Esophagus squamous epithelium (tissue), 5 donors: ENCODE measurements around the gene MAPKAPK3. TPM values are rescaled to one million over a fixed set of nuclear protein-coding genes. Genes with fewer than 3 reads are reported as not detected.

Experiments
- DNase-seq: peaks from one replicate; lab custom pipeline; 2025; lab: John Stamatoyannopoulos, UW
- H3K27ac ChIP-seq, 4 donors: fragments of 200-600 bp; sonication (generic); one replicate each; pipeline ENCODE4 v1.5.1; 2016 to 2019; ENCODE audit warnings: mild to moderate bottlenecking in 1 of 4
- H3K27me3 ChIP-seq, 4 donors: fragments of 200-600 bp; sonication (generic); 1 replicate in 3 of 4; 2 replicates in 1 of 4; pipeline versions ENCODE4 v1.5.1 to v1.6.0; 2017 to 2021; ENCODE audit warnings: antibody characterized with exemption in 1 of 4
- H3K36me3 ChIP-seq, 3 donors: fragments of 200-600 bp; sonication (generic); one replicate each; pipeline ENCODE4 v1.5.1; 2016 to 2019
- H3K4me1 ChIP-seq, 3 donors: fragments of 200-600 bp; sonication (generic); one replicate each; pipeline ENCODE4 v1.5.1; 2017 to 2019
- H3K4me3 ChIP-seq, 4 donors: fragments of 200-600 bp; sonication (generic); 1 replicate in 3 of 4; 2 replicates in 1 of 4; pipeline ENCODE4 v1.5.1; 2016 to 2019; ENCODE audit warnings: mild to moderate bottlenecking in 2 of 4, moderate library complexity in 1 of 4
- H3K9me3 ChIP-seq, 3 donors: fragments of 200-600 bp; sonication (generic); one replicate each; pipeline ENCODE4 v1.5.1; 2016 to 2019
- POLR2A ChIP-seq, 4 donors: fragments of 450-650 bp; IDR thresholded peaks; one replicate each; pipeline ENCODE4 v1.6.1; 2017; ENCODE audit warnings: antibody characterized with exemption in 4 of 4, mild to moderate bottlenecking in 4 of 4, moderate library complexity in 3 of 4
- WGBS, 2 donors: methylation state at CpG; one replicate each; pipeline ENCODE4 v1.1.5; 2018; 5-methylcytosine and 5-hydroxymethylcytosine counted together
- intact Hi-C: fragments of 100-400 bp; cut with DNase I; formaldehyde crosslinking; loops from one replicate; pipeline ENCODE4 v1.15.0; 2022
- total RNA-seq, 4 donors: library from RNA; depleted of rRNA; stranded (reverse); fragments of >200 nt; gene quantifications; one replicate each; pipeline ENCODE4 v1.1.0, GENCODE V29; 2016
- TF ChIP-seq, protein P1 (sequence below), 6 experiments: fragments of 450-650 bp in 4 of 6; fragments of 200-600 bp in 2 of 6; sonication (generic) in 2 of 6; IDR thresholded peaks; one replicate each; pipeline ENCODE4 v1.5.1; 2016 to 2019; ENCODE audit warnings: antibody characterized with exemption in 6 of 6, mild to moderate bottlenecking in 4 of 6, moderate library complexity in 4 of 6
- donor health status: DM: yes; HTN: yes; CAD: no.

The MAPKAPK3 gene
- 10 to 100 TPM; 46.5 to 65.6 (median 52.3) TPM for total RNA-seq

DNA sequence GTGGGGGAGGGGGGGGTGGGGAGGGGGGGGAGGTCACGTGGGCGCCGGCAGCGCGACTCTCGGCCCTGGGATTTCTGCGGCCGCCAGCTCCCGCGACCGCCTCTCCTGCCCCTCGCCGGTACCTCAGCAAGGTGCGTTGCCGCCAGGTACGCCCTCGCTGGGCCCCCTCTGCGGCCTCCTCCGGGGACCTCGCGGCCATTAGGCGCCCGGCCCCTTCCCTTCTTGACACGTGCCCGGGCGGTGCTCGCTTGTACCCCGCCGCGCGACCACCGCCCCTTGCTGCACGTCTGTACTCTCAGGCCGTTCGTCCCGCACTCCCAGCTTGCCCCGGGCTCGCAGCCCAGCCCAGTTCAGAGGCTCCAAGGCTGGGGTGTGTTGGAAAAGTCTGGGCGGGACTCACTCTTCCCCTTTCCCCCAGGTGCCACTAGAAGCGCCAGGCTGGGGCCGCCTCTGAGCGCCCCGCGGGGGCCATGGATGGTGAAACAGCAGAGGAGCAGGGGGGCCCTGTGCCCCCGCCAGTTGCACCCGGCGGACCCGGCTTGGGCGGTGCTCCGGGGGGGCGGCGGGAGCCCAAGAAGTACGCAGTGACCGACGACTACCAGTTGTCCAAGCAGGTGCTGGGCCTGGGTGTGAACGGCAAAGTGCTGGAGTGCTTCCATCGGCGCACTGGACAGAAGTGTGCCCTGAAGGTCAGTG lies at the start of gene MAPKAPK3:
MAPKAPK3 (plus strand) TSS at position 56 of the 696 bp plus-strand sequence; CDS start at position 471, 415 bp downstream.
- Histone ChIP-seq H3K9me3 (no peaks in the 10 kb centered on the region), H3K36me3 (no peaks in the 10 kb centered on the region), H3K27me3 (no peaks in the 10 kb centered on the region), H3K4me1 (peaks cover 21 to 83% (median 39%) of the 10 kb centered on the region in 3 donors), H3K27ac (peak within 1 kb of the TSS; percentile 90 to 97 (median 94)), H3K4me3 (peak within 1 kb of the TSS; percentile 74 to 97 (median 86))
- DNase-seq, result no peak
- intact Hi-C loops, result no loop called here
- WGBS, 2 donors, result 0% methylated on average over 1 of the region's 58 CpGs; no CpG with 5 or more reads in 1 of the 2 donors
- TF ChIP-seq, protein P1, sequence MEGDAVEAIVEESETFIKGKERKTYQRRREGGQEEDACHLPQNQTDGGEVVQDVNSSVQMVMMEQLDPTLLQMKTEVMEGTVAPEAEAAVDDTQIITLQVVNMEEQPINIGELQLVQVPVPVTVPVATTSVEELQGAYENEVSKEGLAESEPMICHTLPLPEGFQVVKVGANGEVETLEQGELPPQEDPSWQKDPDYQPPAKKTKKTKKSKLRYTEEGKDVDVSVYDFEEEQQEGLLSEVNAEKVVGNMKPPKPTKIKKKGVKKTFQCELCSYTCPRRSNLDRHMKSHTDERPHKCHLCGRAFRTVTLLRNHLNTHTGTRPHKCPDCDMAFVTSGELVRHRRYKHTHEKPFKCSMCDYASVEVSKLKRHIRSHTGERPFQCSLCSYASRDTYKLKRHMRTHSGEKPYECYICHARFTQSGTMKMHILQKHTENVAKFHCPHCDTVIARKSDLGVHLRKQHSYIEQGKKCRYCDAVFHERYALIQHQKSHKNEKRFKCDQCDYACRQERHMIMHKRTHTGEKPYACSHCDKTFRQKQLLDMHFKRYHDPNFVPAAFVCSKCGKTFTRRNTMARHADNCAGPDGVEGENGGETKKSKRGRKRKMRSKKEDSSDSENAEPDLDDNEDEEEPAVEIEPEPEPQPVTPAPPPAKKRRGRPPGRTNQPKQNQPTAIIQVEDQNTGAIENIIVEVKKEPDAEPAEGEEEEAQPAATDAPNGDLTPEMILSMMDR (IDR thresholded peaks at IDR 0.05), result peak in 1 of 6 experiments; percentile 5
- TF ChIP-seq POLR2A (IDR thresholded peaks at IDR 0.05), result peak in 2 of 4 donors; percentile 33 to 37

DNA sequence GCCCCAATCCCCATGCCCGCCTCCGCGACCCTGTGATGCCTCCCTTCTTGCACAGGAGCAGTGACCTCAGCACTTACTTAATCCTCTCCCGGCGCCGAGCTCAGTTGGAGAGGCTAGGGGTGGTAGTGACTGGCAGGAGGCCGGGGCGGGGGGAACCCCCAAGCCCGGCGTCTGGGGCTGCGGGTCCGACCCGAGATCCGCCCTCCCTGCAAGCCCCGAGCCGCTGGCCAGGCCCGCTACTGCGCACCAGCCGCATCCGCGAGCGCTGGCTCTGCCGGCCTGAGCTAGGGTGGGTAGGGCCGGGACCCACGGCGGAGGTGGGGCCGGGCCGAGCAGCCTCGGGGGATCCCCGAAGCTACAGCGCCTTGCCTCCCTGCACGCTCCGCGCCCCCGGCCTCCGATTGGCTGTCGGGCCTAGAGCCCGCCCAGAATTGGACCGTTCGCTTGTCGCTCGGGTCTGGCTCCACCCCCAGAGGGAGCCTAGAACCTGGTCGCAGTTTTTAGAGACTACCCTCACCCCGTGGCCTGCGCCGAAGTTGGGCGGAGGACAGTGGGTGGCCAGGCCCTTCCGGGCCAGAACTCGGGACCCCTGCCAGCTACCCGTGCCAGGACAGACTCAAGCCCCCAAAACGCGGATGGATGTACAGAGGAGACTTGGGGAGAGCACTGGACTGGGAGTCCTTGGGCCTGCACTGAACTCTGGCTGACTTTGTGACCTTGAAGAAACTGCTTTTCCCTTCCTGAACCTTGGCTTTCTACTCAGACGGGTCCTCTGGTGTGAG lies 49.4 kb upstream of the MAPKAPK3 start, which contains the start of gene C3orf18:
C3orf18 (minus strand) TSS at position 362 of the 782 bp plus-strand sequence. CDS start 2,048 bp downstream, outside the sequence.
- WGBS, 2 donors, result 0 to 40% methylated on average over 1 of the region's 53 CpGs
- Histone ChIP-seq H3K36me3 (no peaks in the 10 kb centered on the region), H3K4me1 (peaks cover 9 to 59% (median 35%) of the 10 kb centered on the region in 3 donors), H3K27me3 (no peaks in the 10 kb centered on the region), H3K4me3 (peak within 1 kb of the TSS; percentile 49 to 79 (median 70)), H3K27ac (peak within 1 kb of the TSS; percentile 79 to 91 (median 86)), H3K9me3 (no peaks in the 10 kb centered on the region)
- intact Hi-C loops, result no loop called here
- DNase-seq, result peak; percentile 66
- TF ChIP-seq, protein P1 (IDR thresholded peaks at IDR 0.05), result no peak
- peak in 2 of 4 donors; percentile 18 to 45 for TF ChIP-seq POLR2A (IDR thresholded peaks at IDR 0.05)

DNA sequence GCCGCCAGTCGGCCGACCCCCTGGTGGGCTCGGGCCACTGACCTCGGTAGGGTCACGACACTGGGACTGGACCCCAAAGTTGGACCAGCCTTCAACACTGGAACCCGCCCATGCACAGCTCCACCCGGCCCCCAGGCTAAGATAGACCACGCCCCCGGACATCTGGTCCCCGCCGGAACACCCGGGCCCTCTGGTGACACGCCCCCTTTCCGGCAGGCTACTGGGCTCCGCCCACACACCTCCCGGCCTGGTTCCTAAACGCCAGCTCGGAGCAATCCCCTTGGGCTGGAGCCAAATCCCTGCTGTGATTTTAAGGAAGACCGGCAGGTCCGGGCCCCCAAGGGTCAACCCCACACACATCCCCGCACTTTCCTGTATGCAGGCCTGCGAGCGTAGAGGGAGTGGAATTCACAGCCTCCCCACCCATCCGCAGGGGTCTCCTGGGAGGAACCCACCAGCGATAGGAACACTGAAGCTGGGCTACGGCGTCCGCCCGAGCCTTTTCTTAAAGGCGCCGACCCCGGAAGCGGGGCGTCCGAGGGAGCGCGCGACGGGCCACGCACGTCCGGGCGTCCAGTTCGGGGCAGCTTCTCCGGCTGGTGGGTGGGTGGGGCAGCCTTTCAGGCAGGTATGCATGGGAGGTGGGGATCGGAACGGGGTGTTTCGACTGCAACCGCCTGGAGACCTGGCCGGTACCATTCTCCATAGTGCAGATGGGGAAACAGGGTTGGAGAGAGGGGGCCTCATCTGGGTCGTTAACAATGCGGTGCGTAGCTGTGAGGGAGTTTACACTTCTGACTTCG lies 47.8 kb upstream of the MAPKAPK3 start, which contains the start of gene HEMK1:
HEMK1 (plus strand) TSS at position 576 of the 803 bp plus-strand sequence. CDS start 1,583 bp downstream, outside the sequence.
- H3K4me3 ChIP-seq, result peak within 1 kb of the TSS; percentile 65 to 81 (median 78)
- peak; percentile 88 for DNase-seq
- intact Hi-C loops, result no loop called here
- H3K36me3 ChIP-seq, result peaks cover 0 to 12% (median 0%) of the 10 kb centered on the region in 3 donors
- TF ChIP-seq POLR2A (IDR thresholded peaks at IDR 0.05), result peak in 2 of 4 donors; percentile 35 to 73
- TF ChIP-seq, protein P1 (IDR thresholded peaks at IDR 0.05), result peak in 1 of 6 experiments; percentile 9
- H3K27me3 ChIP-seq, result no peaks in the 10 kb centered on the region
- H3K4me1 ChIP-seq, result peaks cover 9 to 75% (median 35%) of the 10 kb centered on the region in 3 donors
- WGBS, 2 donors, result 0% methylated on average over 12 to 20 of the region's 55 CpGs
- no peaks in the 10 kb centered on the region for H3K9me3 ChIP-seq
- peak within 1 kb of the TSS; percentile 79 to 91 (median 88) for H3K27ac ChIP-seq

DNA sequence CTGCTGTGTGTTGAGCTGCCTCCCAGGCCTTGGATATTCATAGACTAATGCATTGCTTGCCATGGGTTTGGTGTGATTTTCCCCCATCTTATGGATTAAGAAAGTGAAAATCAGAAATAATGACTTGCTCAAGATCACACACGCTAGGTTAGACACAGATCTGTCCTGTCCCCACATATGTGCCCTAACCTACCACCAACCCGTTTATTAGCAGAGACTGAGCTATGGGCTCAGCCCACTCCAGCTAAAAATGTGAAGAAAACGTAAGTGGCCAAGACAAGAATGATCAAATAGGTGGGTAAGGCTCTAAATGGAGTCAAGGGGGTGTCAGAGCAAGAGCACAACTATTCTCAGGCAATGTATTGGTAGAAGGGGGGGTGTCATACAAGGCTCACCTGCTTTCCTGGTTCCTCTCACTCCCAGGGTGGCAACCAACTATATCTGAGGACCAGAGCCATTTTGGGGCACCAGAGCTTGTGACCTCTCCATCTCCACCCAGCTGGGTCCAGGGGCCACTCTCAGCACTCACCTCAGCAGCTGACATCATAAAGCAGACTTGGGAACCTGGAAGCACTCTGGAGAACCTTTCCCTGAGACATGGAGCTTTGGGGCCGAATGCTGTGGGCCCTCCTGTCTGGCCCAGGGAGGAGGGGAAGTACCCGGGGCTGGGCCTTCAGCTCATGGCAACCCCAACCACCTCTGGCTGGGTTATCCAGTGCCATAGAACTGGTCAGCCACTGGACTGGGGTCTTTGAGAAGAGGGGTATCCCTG lies 46.3 kb upstream of the MAPKAPK3 start:
- no peaks in the 10 kb centered on the region for H3K9me3 ChIP-seq
- intact Hi-C loops, result no loop called here
- H3K36me3 ChIP-seq, result peaks cover 0 to 12% (median 0%) of the 10 kb centered on the region in 3 donors
- no peaks in the 10 kb centered on the region for H3K27me3 ChIP-seq
- peaks cover 9 to 88% (median 44%) of the 10 kb centered on the region in 3 donors for H3K4me1 ChIP-seq
- no peak for DNase-seq
- 79 to 83% methylated on average over 3 to 4 of the region's 5 CpGs for WGBS, 2 donors
- peak overlapping the region in 1 of 4 donors; percentile 79 for H3K4me3 ChIP-seq
- no peak for TF ChIP-seq POLR2A (IDR thresholded peaks at IDR 0.05)
- TF ChIP-seq, protein P1 (IDR thresholded peaks at IDR 0.05), result no peak
- H3K27ac ChIP-seq, result peak overlapping the region in 3 of 4 donors; percentile 26 to 91 (median 86)
